ENCODE data around the gene AGXT2. TPM values are rescaled to one million over a fixed set of nuclear protein-coding genes. Genes with fewer than 3 reads are reported as not detected.

Gene AGXT2
- total RNA-seq, 1 experiment from 2014 or later = not detected

- DNase-seq = no peak
- ATAC-seq = no peak
- Histone ChIP-seq H3K27me3 (ENCODE audit: low read length) (0 out of 2 replicates have a peak, but pooled peaks cover 4% of the 10 kb centered on the region), H2AFZ (ENCODE audit: low read length) (no peak overlapping the region), H3K9me2 (replicated peaks; ENCODE audit: low read length) (no peaks in the 10 kb centered on the region), H3K4me1 (ENCODE audit: insufficient read depth, low read length) (no peaks in the 10 kb centered on the region), H3K4me3 (ENCODE audit: low read length) (no peak overlapping the region), H3K9ac (ENCODE audit: low read length) (no peak overlapping the region), H3K27ac (ENCODE audit: low read length) (no peak overlapping the region), H4K20me1 (ENCODE audit: low read length) (no peaks in the 10 kb centered on the region), H3F3A (ENCODE audit: low read length, unreplicated experiment) (no peaks in the 10 kb centered on the region), H3K36me3 (ENCODE audit: low read depth, low read length) (no peaks in the 10 kb centered on the region), H3K4me2 (ENCODE audit: low read length) (no peak overlapping the region), H3K79me2 (ENCODE audit: low read length) (no peaks in the 10 kb centered on the region), H3K9me3 (ENCODE audit: low read length) (no peaks in the 10 kb centered on the region)
- ChIA-PET CTCF (no interaction called here), POLR2A (ENCODE audit: unreplicated experiment) (no interaction called here)
- TF ChIP-seq, protein P1, sequence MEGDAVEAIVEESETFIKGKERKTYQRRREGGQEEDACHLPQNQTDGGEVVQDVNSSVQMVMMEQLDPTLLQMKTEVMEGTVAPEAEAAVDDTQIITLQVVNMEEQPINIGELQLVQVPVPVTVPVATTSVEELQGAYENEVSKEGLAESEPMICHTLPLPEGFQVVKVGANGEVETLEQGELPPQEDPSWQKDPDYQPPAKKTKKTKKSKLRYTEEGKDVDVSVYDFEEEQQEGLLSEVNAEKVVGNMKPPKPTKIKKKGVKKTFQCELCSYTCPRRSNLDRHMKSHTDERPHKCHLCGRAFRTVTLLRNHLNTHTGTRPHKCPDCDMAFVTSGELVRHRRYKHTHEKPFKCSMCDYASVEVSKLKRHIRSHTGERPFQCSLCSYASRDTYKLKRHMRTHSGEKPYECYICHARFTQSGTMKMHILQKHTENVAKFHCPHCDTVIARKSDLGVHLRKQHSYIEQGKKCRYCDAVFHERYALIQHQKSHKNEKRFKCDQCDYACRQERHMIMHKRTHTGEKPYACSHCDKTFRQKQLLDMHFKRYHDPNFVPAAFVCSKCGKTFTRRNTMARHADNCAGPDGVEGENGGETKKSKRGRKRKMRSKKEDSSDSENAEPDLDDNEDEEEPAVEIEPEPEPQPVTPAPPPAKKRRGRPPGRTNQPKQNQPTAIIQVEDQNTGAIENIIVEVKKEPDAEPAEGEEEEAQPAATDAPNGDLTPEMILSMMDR (conservative IDR thresholded peaks at IDR 0.05; ENCODE audit: low read depth, low read length) = no peak
- TF ChIP-seq EZH2phosphoT487 (IDR thresholded peaks at IDR 0.05; ENCODE audit: borderline replicate concordance, low read length) (no peak), EZH2 (IDR thresholded peaks at IDR 0.05; ENCODE audit: low read length, unreplicated experiment) (no peak)
- no TSS peak for BruUV-seq (replicated peaks)
- intact Hi-C loops (cut with micrococcal nuclease) = no loop called here
These were observed 38.7 kb downstream of the AGXT2 start for GRCh38 chr5:35009019-35009418.

DNA sequence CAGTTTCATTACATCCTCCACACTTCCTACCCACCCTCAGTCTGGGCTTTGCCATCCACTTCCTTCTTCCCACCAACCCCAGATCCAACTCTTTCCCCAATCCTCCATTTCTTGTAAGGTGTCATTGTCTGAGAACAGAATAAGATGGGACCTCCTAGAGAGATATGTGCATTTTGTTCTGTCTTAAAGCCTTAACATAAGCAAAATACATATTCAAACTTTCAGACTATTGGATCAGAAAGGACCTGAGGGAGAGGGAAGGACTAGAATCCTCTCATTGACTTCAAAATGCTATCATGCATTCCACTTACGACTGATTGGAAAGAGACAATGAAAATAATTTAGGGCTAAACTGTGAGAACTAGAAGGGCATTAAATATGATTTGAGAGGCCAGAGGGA, 43.0 kb downstream of the AGXT2 start:
- no peak for DNase-seq
- ChIA-PET POLR2A (ENCODE audit: unreplicated experiment) (no interaction called here), CTCF (no interaction called here)
- Histone ChIP-seq H3K79me2 (ENCODE audit: low read length) (no peaks in the 10 kb centered on the region), H3K27me3 (ENCODE audit: low read length) (peaks cover 4% of the 10 kb centered on the region; the same call in 1 of the 2 replicates), H3K36me3 (ENCODE audit: low read depth, low read length) (no peaks in the 10 kb centered on the region), H3K9me3 (ENCODE audit: low read length) (no peaks in the 10 kb centered on the region), H3F3A (ENCODE audit: low read length, unreplicated experiment) (no peaks in the 10 kb centered on the region), H2AFZ (ENCODE audit: low read length) (no peak overlapping the region), H4K20me1 (ENCODE audit: low read length) (no peaks in the 10 kb centered on the region), H3K9me2 (replicated peaks; ENCODE audit: low read length) (no peaks in the 10 kb centered on the region), H3K9ac (ENCODE audit: low read length) (no peak overlapping the region), H3K4me1 (ENCODE audit: insufficient read depth, low read length) (no peaks in the 10 kb centered on the region), H3K4me3 (ENCODE audit: low read length) (no peak overlapping the region), H3K27ac (ENCODE audit: low read length) (no peak overlapping the region), H3K4me2 (ENCODE audit: low read length) (no peak overlapping the region)
- TF ChIP-seq, protein P1 (conservative IDR thresholded peaks at IDR 0.05; ENCODE audit: low read depth, low read length) = no peak
- TF ChIP-seq EZH2 (IDR thresholded peaks at IDR 0.05; ENCODE audit: low read length, unreplicated experiment) = no peak
- no peak for TF ChIP-seq EZH2phosphoT487 (IDR thresholded peaks at IDR 0.05; ENCODE audit: borderline replicate concordance, low read length)
- intact Hi-C loops (cut with micrococcal nuclease) = loop anchor here (5.0 kb wide), 1 partner anchor 517 kb away; no protein-coding TSS in a partner anchor
- BruUV-seq (replicated peaks) = no TSS peak
- ATAC-seq = no peak

GRCh38 chr5:35004200-35004599, 43.5 kb downstream of the AGXT2 start:
- no TSS peak for BruUV-seq (replicated peaks)
- intact Hi-C loops (cut with micrococcal nuclease) = loop anchor here (5.0 kb wide), 1 partner anchor 517 kb away; no protein-coding TSS in a partner anchor
- Histone ChIP-seq H3F3A (ENCODE audit: low read length, unreplicated experiment) (no peaks in the 10 kb centered on the region), H3K4me3 (ENCODE audit: low read length) (no peak overlapping the region), H3K4me2 (ENCODE audit: low read length) (no peak overlapping the region), H3K27me3 (ENCODE audit: low read length) (peaks cover 4% of the 10 kb centered on the region; the same call in 1 of the 2 replicates), H3K36me3 (ENCODE audit: low read depth, low read length) (no peaks in the 10 kb centered on the region), H3K79me2 (ENCODE audit: low read length) (no peaks in the 10 kb centered on the region), H3K4me1 (ENCODE audit: insufficient read depth, low read length) (no peaks in the 10 kb centered on the region), H4K20me1 (ENCODE audit: low read length) (no peaks in the 10 kb centered on the region), H3K27ac (ENCODE audit: low read length) (no peak overlapping the region), H3K9me3 (ENCODE audit: low read length) (no peaks in the 10 kb centered on the region), H3K9me2 (replicated peaks; ENCODE audit: low read length) (no peaks in the 10 kb centered on the region), H2AFZ (ENCODE audit: low read length) (peak overlapping the region; percentile 64; the same call in 1 of the 2 replicates), H3K9ac (ENCODE audit: low read length) (no peak overlapping the region)
- ChIA-PET POLR2A (ENCODE audit: unreplicated experiment) (no interaction called here), CTCF (interaction anchor here (1.4 to 1.6 kb wide), 2 partner anchors 89 to 530 kb away, joined by 5 to 6 read pairs; partner anchors contain the start of genes BRIX1 and RAD1)
- DNase-seq = no peak
- TF ChIP-seq, protein P1 (conservative IDR thresholded peaks at IDR 0.05; ENCODE audit: low read depth, low read length) = no peak
- TF ChIP-seq EZH2phosphoT487 (IDR thresholded peaks at IDR 0.05; ENCODE audit: borderline replicate concordance, low read length) (no peak), EZH2 (IDR thresholded peaks at IDR 0.05; ENCODE audit: low read length, unreplicated experiment) (no peak)
- no peak for ATAC-seq
